GM21825 (cell line): ENCODE results near the gene PRDM2.
"Not testable (repeated sequence)": the region's sequence is repeated elsewhere in the genome, so short reads cannot be mapped to it uniquely, and the experiment has no call there.

Source experiments
- ATAC-seq: cut with Tn5 transposase; IDR thresholded peaks from one replicate; pipeline ENCODE4 v1.9.1; 2021; ENCODE audit warnings: mild to moderate bottlenecking, moderate library complexity; ENCODE audit not compliant: unreplicated experiment

PRDM2 gene

GRCh38 chr1:13697738-13698137, 2.2 kb upstream of the PRDM2 start:
- ATAC-seq, result no peak

- no peak for ATAC-seq
Observed at GRCh38 chr1:13699510-13699909, 478 bp upstream of the PRDM2 start.

GRCh38 chr1:13700521-13701270, 708 bp downstream of the PRDM2 start:
- ATAC-seq, result peak; percentile 29

- ATAC-seq, result no peak
Observed at GRCh38 chr1:13701271-13701640, 1.3 kb downstream of the PRDM2 start.

- ATAC-seq, result peak; percentile 71
Observed at GRCh38 chr1:13702425-13703127, 2.6 kb downstream of the PRDM2 start.

- ATAC-seq, result no peak
Observed at GRCh38 chr1:13703128-13703513, 3.1 kb downstream of the PRDM2 start.

GRCh38 chr1:13703558-13704490, 3.8 kb downstream of the PRDM2 start:
- no peak for ATAC-seq

GRCh38 chr1:13706046-13706445, 6.1 kb downstream of the PRDM2 start:
- no peak for ATAC-seq

- no peak for ATAC-seq
Observed at GRCh38 chr1:13707164-13707563, 7.2 kb downstream of the PRDM2 start.

- no peak for ATAC-seq
Observed at GRCh38 chr1:13708380-13708982, 8.5 kb downstream of the PRDM2 start.

- ATAC-seq, result no peak
Observed at GRCh38 chr1:13710086-13710485, 10.1 kb downstream of the PRDM2 start.

GRCh38 chr1:13714851-13715250, 14.9 kb downstream of the PRDM2 start:
- no peak for ATAC-seq

GRCh38 chr1:13715616-13716287, 15.8 kb downstream of the PRDM2 start:
- ATAC-seq, result not testable (repeated sequence)

- ATAC-seq, result no peak
Observed at GRCh38 chr1:13722808-13723360, 22.9 kb downstream of the PRDM2 start.

- no peak for ATAC-seq
Observed at GRCh38 chr1:13723810-13724209, 23.8 kb downstream of the PRDM2 start.

- peak; percentile 27 for ATAC-seq
Observed at GRCh38 chr1:13725714-13726175, 25.8 kb downstream of the PRDM2 start.

GRCh38 chr1:13728091-13728715, 28.2 kb downstream of the PRDM2 start:
- ATAC-seq, result no peak

- no peak for ATAC-seq
Observed at GRCh38 chr1:13730291-13730690, 30.3 kb downstream of the PRDM2 start.

GRCh38 chr1:13730751-13731482, 30.9 kb downstream of the PRDM2 start:
- ATAC-seq, result peak; percentile 85
